Tibial nerve (tissue), 3 donors: ENCODE data around the gene HS6ST3.

ENCODE experiments used
- CTCF ChIP-seq, 5 experiments: fragments of 200-600 bp in 3 of 5; fragments of 450-650 bp in 2 of 5; sonication (generic) in 3 of 5; IDR thresholded peaks; one replicate each; pipeline ENCODE4 v1.5.1; 2016 to 2019; ENCODE audit warnings: antibody characterized with exemption in 5 of 5, mild to moderate bottlenecking in 3 of 5, moderate library complexity in 2 of 5
- POLR2A ChIP-seq, 2 donors: fragments of 450-650 bp; IDR thresholded peaks; one replicate each; pipeline ENCODE4 v1.6.1; 2017; ENCODE audit warnings: antibody characterized with exemption in 2 of 2, mild to moderate bottlenecking in 2 of 2, moderate library complexity in 2 of 2

- TF ChIP-seq POLR2A (IDR thresholded peaks at IDR 0.05) (no peak), CTCF (IDR thresholded peaks at IDR 0.05) (no peak)
These were observed 735.7 kb downstream of the HS6ST3 start for GRCh38 chr13:96825653-96826052.
